ENCODE results near the gene NELFB.

The NELFB gene

DNA sequence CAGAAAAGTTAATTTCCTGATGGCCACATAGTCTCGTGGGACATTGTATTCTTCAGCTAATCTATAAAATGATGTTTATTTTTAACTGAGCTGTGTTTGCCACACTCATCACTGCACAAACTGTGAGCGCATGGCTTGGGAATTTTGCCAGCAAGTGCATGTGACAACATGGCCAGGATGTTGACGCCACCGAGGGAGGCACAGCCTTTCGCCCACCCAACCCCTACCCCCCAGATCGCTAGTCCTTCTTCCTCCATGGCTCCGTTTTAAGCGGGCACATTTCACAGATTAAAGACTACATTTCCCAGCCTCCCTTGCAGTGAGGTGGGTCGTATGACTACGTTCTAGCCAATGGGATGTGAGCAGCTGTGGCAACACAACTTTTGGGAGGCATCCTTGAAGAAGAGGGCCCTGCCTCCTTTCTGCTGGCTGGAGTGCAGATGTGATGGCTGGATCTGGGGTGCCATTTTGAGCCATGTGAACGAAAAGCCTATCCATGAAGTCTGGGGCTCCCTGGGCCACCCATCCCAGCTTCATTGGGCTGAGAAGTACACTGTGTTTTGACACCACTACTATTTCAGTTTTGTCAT lies 39.1 kb downstream of the NELFB start:
- no peak overlapping the region for H3K4me3 ChIP-seq (ENCODE audit: low read depth, low read length)
- TF ChIP-seq, protein P1, sequence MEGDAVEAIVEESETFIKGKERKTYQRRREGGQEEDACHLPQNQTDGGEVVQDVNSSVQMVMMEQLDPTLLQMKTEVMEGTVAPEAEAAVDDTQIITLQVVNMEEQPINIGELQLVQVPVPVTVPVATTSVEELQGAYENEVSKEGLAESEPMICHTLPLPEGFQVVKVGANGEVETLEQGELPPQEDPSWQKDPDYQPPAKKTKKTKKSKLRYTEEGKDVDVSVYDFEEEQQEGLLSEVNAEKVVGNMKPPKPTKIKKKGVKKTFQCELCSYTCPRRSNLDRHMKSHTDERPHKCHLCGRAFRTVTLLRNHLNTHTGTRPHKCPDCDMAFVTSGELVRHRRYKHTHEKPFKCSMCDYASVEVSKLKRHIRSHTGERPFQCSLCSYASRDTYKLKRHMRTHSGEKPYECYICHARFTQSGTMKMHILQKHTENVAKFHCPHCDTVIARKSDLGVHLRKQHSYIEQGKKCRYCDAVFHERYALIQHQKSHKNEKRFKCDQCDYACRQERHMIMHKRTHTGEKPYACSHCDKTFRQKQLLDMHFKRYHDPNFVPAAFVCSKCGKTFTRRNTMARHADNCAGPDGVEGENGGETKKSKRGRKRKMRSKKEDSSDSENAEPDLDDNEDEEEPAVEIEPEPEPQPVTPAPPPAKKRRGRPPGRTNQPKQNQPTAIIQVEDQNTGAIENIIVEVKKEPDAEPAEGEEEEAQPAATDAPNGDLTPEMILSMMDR (IDR thresholded peaks at IDR 0.05; ENCODE audit: borderline replicate concordance, insufficient read depth, low read depth, low read length): no peak

- H3K4me3 ChIP-seq (ENCODE audit: low read depth, low read length): no peak overlapping the region
- TF ChIP-seq, protein P1 (IDR thresholded peaks at IDR 0.05; ENCODE audit: borderline replicate concordance, insufficient read depth, low read depth, low read length): 0 out of 2 replicates have a peak, but pooled peaks have one; percentile 5
These were observed 39.6 kb downstream of the NELFB start for GRCh38 chr9:137294681-137295237.

GRCh38 chr9:137295238-137295811 lies 40.2 kb downstream of the NELFB start:
- H3K4me3 ChIP-seq (ENCODE audit: low read depth, low read length): no peak overlapping the region
- TF ChIP-seq, protein P1 (IDR thresholded peaks at IDR 0.05; ENCODE audit: borderline replicate concordance, insufficient read depth, low read depth, low read length): peak; percentile 88

DNA sequence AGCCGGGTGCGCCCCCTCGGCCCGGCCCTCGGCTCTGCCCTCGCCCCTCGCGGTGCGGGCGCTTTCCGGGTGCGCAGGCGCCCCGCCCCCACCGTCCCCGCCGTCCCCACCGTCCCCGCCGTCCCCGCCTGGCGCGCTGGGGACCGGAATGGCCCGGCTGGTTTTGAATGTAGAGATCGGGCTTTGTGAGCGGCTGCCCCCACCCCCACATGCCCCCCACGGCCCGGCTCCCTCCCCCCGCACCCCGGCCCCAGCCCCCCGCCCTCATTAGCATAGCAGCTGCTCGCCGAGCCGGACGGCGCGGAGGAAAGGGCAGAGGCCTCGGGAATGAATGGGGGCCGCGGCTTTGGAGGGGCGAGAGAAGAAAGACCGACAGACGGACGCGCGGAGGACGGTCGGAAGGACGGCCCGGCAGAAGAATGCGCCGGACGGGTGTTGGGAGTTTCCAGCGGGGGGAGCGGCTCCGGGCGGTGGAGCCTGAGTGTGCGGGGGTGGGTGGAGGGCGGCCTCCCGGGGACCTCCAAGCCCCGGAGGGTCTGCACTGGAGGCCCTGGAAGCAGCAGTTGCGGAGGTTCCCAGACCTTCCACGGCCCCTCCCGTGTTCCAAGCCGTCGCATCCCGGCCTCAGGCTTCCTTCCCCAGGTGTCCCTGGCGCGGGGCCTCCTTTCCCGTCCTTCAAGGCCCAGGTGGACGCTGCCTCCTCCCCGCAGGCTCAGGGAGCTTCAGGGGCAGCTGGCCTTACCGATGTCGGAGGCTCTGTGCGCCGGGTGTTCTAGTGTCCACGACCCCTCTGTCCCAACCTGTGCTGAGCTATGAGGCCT lies 40.9 kb downstream of the NELFB start:
- TF ChIP-seq, protein P1 (IDR thresholded peaks at IDR 0.05; ENCODE audit: borderline replicate concordance, insufficient read depth, low read depth, low read length): no peak
- no peak overlapping the region for H3K4me3 ChIP-seq (ENCODE audit: low read depth, low read length)

GRCh38 chr9:137296670-137297664 lies 41.8 kb downstream of the NELFB start:
- TF ChIP-seq, protein P1 (IDR thresholded peaks at IDR 0.05; ENCODE audit: borderline replicate concordance, insufficient read depth, low read depth, low read length): no peak
- H3K4me3 ChIP-seq (ENCODE audit: low read depth, low read length): no peak overlapping the region

GRCh38 chr9:137297966-137298365 lies 42.8 kb downstream of the NELFB start:
- H3K4me3 ChIP-seq (ENCODE audit: low read depth, low read length): no peak overlapping the region
- TF ChIP-seq, protein P1 (IDR thresholded peaks at IDR 0.05; ENCODE audit: borderline replicate concordance, insufficient read depth, low read depth, low read length): no peak

Data from GM12875 (cell line).